Uterus (tissue), 4 donors: ENCODE measurements around the gene KDM6A. TPM values are rescaled to one million over a fixed set of nuclear protein-coding genes. Genes with fewer than 3 reads are reported as not detected.
"Not testable (repeated sequence)": the region's sequence is repeated elsewhere in the genome, so short reads cannot be mapped to it uniquely, and the experiment has no call there.

Experiments
- DNase-seq, 2 donors: peaks; one replicate each; pipeline ENCODE4 v3.0.0-alpha.2; 2019 to 2020
- H3K27ac ChIP-seq, 2 donors: fragments of 200-600 bp; sonication (generic); 1 replicate in 1 of 2; 2 replicates in 1 of 2; pipeline ENCODE4 v1.5.1; 2016 to 2018
- H3K27me3 ChIP-seq, 2 donors: fragments of 200-600 bp; sonication (generic); one replicate each; pipeline ENCODE4 v1.5.1; 2018 to 2019; ENCODE audit warnings: control low read depth in 1 of 2
- H3K36me3 ChIP-seq, 2 donors: fragments of 200-600 bp; sonication (generic); one replicate each; pipeline ENCODE4 v1.5.1; 2019; ENCODE audit warnings: control low read depth in 1 of 2
- H3K4me1 ChIP-seq, 2 donors: fragments of 200-600 bp; sonication (generic); one replicate each; pipeline ENCODE4 v1.5.1; 2018 to 2019; ENCODE audit warnings: control low read depth in 1 of 2
- H3K4me3 ChIP-seq, 2 donors: fragments of 200-600 bp; sonication (generic); 1 replicate in 1 of 2; 2 replicates in 1 of 2; pipeline ENCODE4 v1.5.1; 2018 to 2019; ENCODE audit warnings: mild to moderate bottlenecking in 1 of 2
- H3K9me3 ChIP-seq, 2 donors: fragments of 200-600 bp; sonication (generic); one replicate each; pipeline ENCODE4 v1.5.1; 2019; ENCODE audit warnings: control low read depth in 1 of 2
- POLR2A ChIP-seq, 2 donors: fragments of 450-650 bp; IDR thresholded peaks; one replicate each; pipeline ENCODE4 v1.6.1; 2016; ENCODE audit warnings: antibody characterized with exemption in 2 of 2, mild to moderate bottlenecking in 1 of 2, moderate library complexity in 1 of 2
- intact Hi-C: fragments of 100-400 bp; cut with DNase I; formaldehyde crosslinking; loops from one replicate; pipeline ENCODE4 v1.15.1; 2023; ENCODE audit warnings: low total_unique reads
- total RNA-seq, 4 donors: library from RNA; depleted of rRNA in 3 of 4; stranded (reverse); fragments of >200 nt in 3 of 4; gene quantifications; one replicate each; pipeline versions ENCODE4 v1.1.0 to v1.2.4, GENCODE V29; 2014 to 2023
- TF ChIP-seq, protein P1 (sequence below), 4 experiments: fragments of 200-600 bp in 2 of 4; fragments of 450-650 bp in 2 of 4; sonication (generic) in 2 of 4; IDR thresholded peaks; one replicate each; pipeline ENCODE4 v1.5.1; 2016 to 2019; ENCODE audit warnings: antibody characterized with exemption in 4 of 4, mild to moderate bottlenecking in 2 of 4, moderate library complexity in 1 of 4
- donor health status: DM: yes; HTN: yes; CAD: no.

The KDM6A gene
- total RNA-seq, 4 donors from 2014 or later: 26.2 to 69.0 (median 57.9) TPM

DNA sequence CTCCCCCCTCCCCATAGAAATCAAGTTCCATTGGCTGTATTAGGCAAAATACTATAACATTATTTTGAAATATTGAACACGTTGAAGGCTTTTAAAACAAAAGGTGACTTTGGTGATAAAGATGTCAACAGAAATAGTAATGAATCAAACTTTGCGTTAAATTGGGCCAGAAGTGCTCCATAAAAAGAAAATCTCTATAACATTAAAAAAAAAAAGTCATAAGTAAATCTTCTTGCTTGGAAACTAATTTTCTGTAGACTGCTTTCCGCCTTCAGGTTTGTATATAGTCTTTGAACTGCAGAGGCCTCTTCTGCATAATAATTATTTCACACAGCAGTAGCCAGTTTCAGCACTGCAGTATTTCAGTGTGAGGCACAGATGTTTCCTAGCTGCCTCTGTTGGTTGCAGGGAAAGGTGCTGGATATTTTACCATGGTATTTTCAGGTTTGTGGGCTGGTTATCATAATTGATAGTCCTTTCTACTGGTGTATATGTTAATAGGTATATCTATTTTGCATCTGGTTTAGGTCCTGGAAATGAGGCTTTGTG lies 158.9 kb downstream of the KDM6A start:
- no peak for TF ChIP-seq POLR2A (IDR thresholded peaks at IDR 0.05)
- TF ChIP-seq, protein P1, sequence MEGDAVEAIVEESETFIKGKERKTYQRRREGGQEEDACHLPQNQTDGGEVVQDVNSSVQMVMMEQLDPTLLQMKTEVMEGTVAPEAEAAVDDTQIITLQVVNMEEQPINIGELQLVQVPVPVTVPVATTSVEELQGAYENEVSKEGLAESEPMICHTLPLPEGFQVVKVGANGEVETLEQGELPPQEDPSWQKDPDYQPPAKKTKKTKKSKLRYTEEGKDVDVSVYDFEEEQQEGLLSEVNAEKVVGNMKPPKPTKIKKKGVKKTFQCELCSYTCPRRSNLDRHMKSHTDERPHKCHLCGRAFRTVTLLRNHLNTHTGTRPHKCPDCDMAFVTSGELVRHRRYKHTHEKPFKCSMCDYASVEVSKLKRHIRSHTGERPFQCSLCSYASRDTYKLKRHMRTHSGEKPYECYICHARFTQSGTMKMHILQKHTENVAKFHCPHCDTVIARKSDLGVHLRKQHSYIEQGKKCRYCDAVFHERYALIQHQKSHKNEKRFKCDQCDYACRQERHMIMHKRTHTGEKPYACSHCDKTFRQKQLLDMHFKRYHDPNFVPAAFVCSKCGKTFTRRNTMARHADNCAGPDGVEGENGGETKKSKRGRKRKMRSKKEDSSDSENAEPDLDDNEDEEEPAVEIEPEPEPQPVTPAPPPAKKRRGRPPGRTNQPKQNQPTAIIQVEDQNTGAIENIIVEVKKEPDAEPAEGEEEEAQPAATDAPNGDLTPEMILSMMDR (IDR thresholded peaks at IDR 0.05): no peak
- H3K9me3 ChIP-seq: no peaks in the 10 kb centered on the region
- peaks cover 4 to 7% of the 10 kb centered on the region in 2 donors for H3K4me1 ChIP-seq
- DNase-seq: no peak
- H3K27me3 ChIP-seq: no peaks in the 10 kb centered on the region
- no peaks in the 10 kb centered on the region for H3K36me3 ChIP-seq
- intact Hi-C loops: no loop called here
- H3K27ac ChIP-seq: no peak overlapping the region
- H3K4me3 ChIP-seq: no peak overlapping the region

DNA sequence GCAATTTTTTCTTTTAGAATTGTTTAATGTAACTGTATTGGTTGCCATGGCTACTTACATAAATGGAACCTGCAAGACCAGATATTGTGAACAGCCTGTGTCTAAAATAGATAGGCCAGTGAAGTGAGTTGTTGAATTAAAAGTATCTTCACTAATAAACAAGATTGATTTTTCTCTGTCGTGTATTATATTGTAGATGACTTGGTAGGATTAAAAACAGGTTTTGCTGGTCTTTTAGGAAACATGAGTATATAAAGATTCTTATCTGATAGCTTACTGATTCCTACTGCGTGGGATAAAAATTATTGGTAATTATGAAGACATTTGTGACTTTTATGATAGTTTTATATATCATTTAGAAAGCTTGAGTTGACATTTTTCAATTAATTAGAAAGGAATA lies 162.1 kb downstream of the KDM6A start:
- Histone ChIP-seq H3K9me3 (no peaks in the 10 kb centered on the region), H3K4me1 (peaks cover 4 to 7% of the 10 kb centered on the region in 2 donors), H3K27ac (no peak overlapping the region), H3K36me3 (no peaks in the 10 kb centered on the region), H3K27me3 (no peaks in the 10 kb centered on the region), H3K4me3 (no peak overlapping the region)
- intact Hi-C loops: no loop called here
- no peak for DNase-seq
- no peak for TF ChIP-seq POLR2A (IDR thresholded peaks at IDR 0.05)
- TF ChIP-seq, protein P1 (IDR thresholded peaks at IDR 0.05): no peak

DNA sequence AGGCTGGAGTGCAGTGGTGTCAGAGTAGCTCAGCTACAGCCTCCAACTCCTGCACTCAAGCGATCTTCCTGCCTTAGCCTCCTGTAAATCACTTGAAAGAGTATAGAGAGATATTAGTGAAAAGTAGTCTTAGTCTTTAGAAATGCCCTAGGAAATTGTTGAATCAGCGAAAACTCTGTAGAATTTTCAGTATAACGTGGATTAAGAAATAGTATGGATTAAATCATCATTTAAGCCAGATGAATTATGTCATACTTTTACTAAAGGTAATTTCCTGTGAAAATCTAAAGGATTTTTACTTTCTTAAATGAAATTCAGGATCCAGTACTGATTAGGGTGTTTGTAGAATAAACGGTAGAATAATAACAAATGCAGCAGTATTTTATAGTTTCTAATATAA lies 163.2 kb downstream of the KDM6A start:
- TF ChIP-seq, protein P1 (IDR thresholded peaks at IDR 0.05): no peak
- TF ChIP-seq POLR2A (IDR thresholded peaks at IDR 0.05): no peak
- intact Hi-C loops: no loop called here
- Histone ChIP-seq H3K27ac (no peak overlapping the region), H3K4me3 (no peak overlapping the region), H3K4me1 (peaks cover 4 to 7% of the 10 kb centered on the region in 2 donors), H3K9me3 (no peaks in the 10 kb centered on the region), H3K27me3 (no peaks in the 10 kb centered on the region), H3K36me3 (no peaks in the 10 kb centered on the region)
- no peak for DNase-seq

DNA sequence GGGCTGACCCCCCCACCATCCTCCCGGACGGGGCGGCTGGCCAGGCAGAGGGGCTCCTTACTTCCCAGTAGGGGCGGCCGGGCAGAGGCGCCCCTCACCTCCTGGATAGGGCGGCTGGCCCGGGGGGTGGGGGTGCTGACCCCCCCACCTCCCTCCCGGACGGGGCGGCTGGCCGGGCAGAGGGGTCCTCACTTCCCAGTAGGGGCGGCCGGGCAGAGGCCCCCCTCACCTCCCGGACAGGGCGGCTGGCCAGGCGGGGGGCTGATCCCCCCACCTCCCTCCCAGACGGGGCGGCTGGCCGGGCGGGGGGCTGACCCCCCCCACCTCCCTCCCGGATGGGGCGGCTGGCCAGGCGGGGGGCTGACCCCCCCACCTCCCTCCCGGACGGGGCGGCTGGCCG lies 167.1 kb downstream of the KDM6A start:
- H3K4me3 ChIP-seq, intact Hi-C loops, H3K4me1 ChIP-seq, H3K27ac ChIP-seq, DNase-seq, H3K9me3 ChIP-seq, H3K36me3 ChIP-seq, H3K27me3 ChIP-seq: not testable (repeated sequence)

DNA sequence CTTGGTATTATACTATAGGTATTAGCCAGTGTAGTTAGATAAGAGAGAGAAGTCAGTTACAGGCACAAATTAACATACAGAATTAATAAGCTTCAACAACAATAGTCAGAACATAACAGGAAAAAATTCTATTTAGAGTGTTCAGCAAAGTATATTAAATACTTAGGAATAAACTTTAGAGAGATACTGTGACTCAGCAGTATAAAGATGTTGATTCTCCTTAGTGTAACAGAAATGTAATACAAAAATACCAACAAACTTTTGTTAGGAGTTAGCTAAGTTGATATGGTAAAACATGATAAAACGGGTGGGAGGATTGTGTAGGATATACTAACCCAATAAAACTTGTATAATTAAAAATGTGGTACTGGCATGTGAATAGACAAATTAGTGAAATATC lies 173.4 kb downstream of the KDM6A start:
- Histone ChIP-seq H3K36me3 (no peaks in the 10 kb centered on the region), H3K27ac (no peak overlapping the region), H3K9me3 (no peaks in the 10 kb centered on the region), H3K4me1 (no peaks in the 10 kb centered on the region), H3K4me3 (no peak overlapping the region), H3K27me3 (no peaks in the 10 kb centered on the region)
- DNase-seq: no peak
- TF ChIP-seq POLR2A (IDR thresholded peaks at IDR 0.05): no peak
- TF ChIP-seq, protein P1 (IDR thresholded peaks at IDR 0.05): no peak
- intact Hi-C loops: no loop called here

DNA sequence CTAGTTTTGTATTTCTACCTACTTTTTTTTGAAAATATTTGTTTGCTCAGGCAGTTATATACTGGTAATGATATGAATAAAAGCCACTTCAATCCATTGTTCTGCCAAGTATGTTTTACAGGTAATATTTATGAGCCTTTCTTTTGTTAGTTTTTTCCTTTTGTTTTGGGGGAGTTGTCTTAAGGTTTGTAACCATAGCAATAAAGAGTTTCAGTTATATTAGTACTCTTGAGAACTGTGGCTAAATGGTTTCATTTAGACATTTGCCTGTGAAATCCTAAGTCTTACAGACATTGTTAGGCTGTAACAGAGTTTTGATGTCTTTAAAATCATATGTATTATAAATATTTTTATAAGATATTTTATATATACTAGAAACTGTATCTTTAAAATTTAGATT lies 177.6 kb downstream of the KDM6A start:
- H3K36me3 ChIP-seq: no peaks in the 10 kb centered on the region
- intact Hi-C loops: no loop called here
- H3K9me3 ChIP-seq: no peaks in the 10 kb centered on the region
- no peak overlapping the region for H3K27ac ChIP-seq
- no peaks in the 10 kb centered on the region for H3K4me1 ChIP-seq
- no peaks in the 10 kb centered on the region for H3K27me3 ChIP-seq
- no peak overlapping the region for H3K4me3 ChIP-seq
- DNase-seq: no peak
- TF ChIP-seq, protein P1 (IDR thresholded peaks at IDR 0.05): no peak
